ENCODE data around the gene TERB1.

DNA sequence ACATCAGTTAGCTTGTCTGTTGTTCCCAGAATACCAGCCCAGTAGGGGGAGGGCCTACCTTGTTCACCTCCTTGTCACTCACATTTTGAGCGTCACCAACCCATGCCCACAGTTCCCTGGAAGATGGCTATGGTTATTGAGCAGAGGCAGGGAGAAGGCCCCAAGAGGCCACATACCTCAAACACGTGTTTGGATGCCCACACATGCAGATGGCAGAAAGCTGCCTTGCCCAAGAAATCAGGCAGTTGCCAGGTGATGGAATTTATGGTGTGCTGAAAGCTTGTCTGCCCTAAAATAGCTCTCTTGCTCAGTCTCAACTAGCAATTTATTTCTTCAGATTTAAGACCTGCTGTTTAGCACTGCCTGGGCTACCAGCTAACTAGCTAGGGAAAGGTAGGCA lies 88.3 kb downstream of the TERB1 start:
- TF ChIP-seq POLR2A (IDR thresholded peaks at IDR 0.05) (no peak), CTCF (IDR thresholded peaks at IDR 0.05) (no peak)

Measured in lower leg skin (tissue), 3 donors.